ENCODE data around the gene CLCA1.

DNA sequence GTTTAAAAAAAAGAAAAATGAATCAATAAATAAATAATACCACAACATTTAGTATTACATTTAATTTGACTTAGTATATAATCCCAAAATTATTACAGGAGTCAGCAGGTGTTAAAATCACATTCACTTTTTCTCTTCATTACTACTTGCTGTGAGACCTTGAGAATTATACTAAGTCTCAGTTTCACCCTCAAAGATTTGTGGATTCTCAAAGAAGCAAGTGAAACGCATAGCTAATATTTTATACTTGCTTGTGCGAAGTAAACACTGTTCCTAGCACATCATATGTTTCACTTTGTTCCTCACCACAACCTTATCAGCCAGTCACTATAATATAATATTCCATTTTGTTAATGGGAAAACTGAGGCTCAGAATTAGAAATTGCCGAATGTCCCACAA, 4.0 kb downstream of the CLCA1 start:
- no peak for TF ChIP-seq GATA3 (IDR thresholded peaks at IDR 0.05; ENCODE audit: low read depth, low read length)
- TF ChIP-seq GATA2 (IDR thresholded peaks at IDR 0.05; ENCODE audit: low read depth, low read length) = no peak

Data from SH-SY5Y (cell line).